HepG2 (cell line): ENCODE measurements around the gene MGAT2. TPM values are rescaled to one million over a fixed set of nuclear protein-coding genes. Genes with fewer than 3 reads are reported as not detected.

Experiments
- ARNT2 ChIP-seq: sonication (generic); formaldehyde crosslinking; IDR thresholded peaks from 2 replicates; pipeline ENCODE4 v1.8.0; 2022; ENCODE audit warnings: mild to moderate bottlenecking, low read depth, missing genetic modification reagents, moderate library complexity
- CTCF ChIP-seq: sonication (generic); formaldehyde crosslinking; IDR thresholded peaks from 2 replicates; pipeline ENCODE4 v1.5.0; 2020; ENCODE audit warnings: mild to moderate bottlenecking, missing genetic modification reagents, moderate library complexity
- FLYWCH1 ChIP-seq: sonication (generic); formaldehyde crosslinking; IDR thresholded peaks from 2 replicates; pipeline ENCODE4 v1.8.1; 2023; ENCODE audit warnings: mild to moderate bottlenecking, missing genetic modification reagents
- SRY ChIP-seq: sonication (generic); formaldehyde crosslinking; IDR thresholded peaks from 2 replicates; pipeline ENCODE4 v1.8.0; 2022; ENCODE audit warnings: mild to moderate bottlenecking, missing genetic modification reagents
- TRIM24 ChIP-seq: sonication (generic); formaldehyde crosslinking; IDR thresholded peaks from 2 replicates; pipeline ENCODE4 v1.8.0; 2022; ENCODE audit warnings: mild to moderate bottlenecking, missing genetic modification reagents
- USF2 ChIP-seq, 2 experiments: sonication (generic) in 1 of 2; formaldehyde crosslinking in 1 of 2; IDR thresholded peaks; 2 replicates each; pipeline versions ENCODE4 v1.5.1 to v1.6.1; 2011 to 2020; ENCODE audit warnings: borderline replicate concordance in 1 of 2, low read depth in 1 of 2, low read length in 1 of 2, mild to moderate bottlenecking in 1 of 2, missing genetic modification reagents in 1 of 2, moderate library complexity in 1 of 2
- ZBED4 ChIP-seq: sonication (generic); formaldehyde crosslinking; IDR thresholded peaks from 2 replicates; pipeline ENCODE4 v1.4.0; 2020; ENCODE audit warnings: missing genetic modification reagents, borderline replicate concordance
- ZNF234 ChIP-seq: sonication (generic); formaldehyde crosslinking; conservative IDR thresholded peaks from 2 replicates; pipeline ENCODE4 v1.5.1; 2020; ENCODE audit warnings: mild to moderate bottlenecking, missing genetic modification reagents
- ZNF235 ChIP-seq: sonication (generic); formaldehyde crosslinking; IDR thresholded peaks from 2 replicates; pipeline ENCODE4 v1.8.1; 2023; ENCODE audit warnings: mild to moderate bottlenecking, missing genetic modification reagents, borderline replicate concordance
- ZNF292 ChIP-seq: sonication (generic); formaldehyde crosslinking; IDR thresholded peaks from 2 replicates; pipeline ENCODE4 v1.8.1; 2022; ENCODE audit warnings: mild to moderate bottlenecking, low read depth, missing genetic modification reagents, borderline replicate concordance
- ZNF687 ChIP-seq: sonication (generic); formaldehyde crosslinking; IDR thresholded peaks from 2 replicates; pipeline ENCODE4 v1.5.1; 2020; ENCODE audit warnings: mild to moderate bottlenecking, missing genetic modification reagents, moderate library complexity
- polyA plus RNA-seq, 8 experiments: library from polyadenylated mRNA; depleted of rRNA in 3 of 8; stranded (reverse) in 7 of 8; unstranded in 1 of 8; fragments of >200 nt; fragmentation: Illumina TruSeq in 4 of 8; extraction: Trizol in 4 of 8; gene quantifications; 2 replicates each; pipeline versions ENCODE4 v1.2.1 to v1.2.3, GENCODE V29; 2011 to 2016; ENCODE audit warnings: low read depth in 4 of 8, missing spikeins in 1 of 8, mixed read lengths in 1 of 8; ENCODE audit not compliant: insufficient read depth in 1 of 8
- total RNA-seq, 5 experiments: library from RNA; depleted of rRNA; stranded (reverse); fragments of >200 nt; fragmentation: Illumina TruSeq; extraction: Trizol; gene quantifications; 2 replicates each; pipeline ENCODE4 v1.2.3, GENCODE V29; 2016; ENCODE audit warnings: low read depth in 1 of 5

The MGAT2 gene
- total and polyA plus RNA-seq, 2 of the 13 experiments (the other 11 are each of a cell fraction or from before 2014, with no cell fraction given), result 12.9 to 51.9 TPM

DNA sequence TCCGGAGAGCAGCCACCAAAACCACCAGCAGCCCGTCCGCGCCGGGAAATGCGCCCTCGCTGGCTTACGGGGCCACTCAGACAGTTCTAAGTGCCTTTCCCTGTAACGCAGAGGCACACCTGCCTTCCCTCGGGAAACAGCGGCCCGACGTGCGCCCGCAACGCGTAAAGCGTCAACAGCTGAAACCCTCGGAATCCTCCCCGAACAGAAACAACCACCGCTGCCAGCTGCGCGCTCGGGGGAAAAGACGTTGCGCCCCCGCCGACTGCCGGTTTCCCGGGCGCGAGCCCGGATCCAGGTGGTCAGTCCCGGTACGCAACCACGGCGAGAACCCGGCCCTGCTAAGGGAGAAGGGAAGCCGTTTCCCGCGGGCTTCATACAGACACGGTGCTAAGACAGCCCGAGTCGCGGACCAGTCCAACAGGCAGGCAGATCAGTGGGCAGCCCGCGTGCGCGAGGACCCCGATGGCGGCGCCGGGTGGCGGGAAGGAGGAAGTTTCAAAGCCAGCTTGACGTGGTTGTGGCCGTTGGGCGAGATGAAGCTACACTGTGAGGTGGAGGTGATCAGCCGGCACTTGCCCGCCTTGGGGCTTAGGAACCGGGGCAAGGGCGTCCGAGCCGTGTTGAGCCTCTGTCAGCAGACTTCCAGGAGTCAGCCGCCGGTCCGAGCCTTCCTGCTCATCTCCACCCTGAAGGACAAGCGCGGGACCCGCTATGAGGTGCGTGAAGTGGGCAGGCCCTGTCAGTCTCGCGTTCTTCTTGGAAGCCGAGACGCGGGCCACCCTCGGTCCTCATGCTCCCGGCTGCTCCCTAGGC is 21.9 kb upstream of the MGAT2 start, which contains the start of gene LRR1 (continued):
- TF ChIP-seq ARNT2 (CRISPR knock-in tag) (peak; percentile 61; the same call in 1 of the 2 replicates), ZBED4 (0 out of 2 replicates have a peak, but pooled peaks have one; percentile 31), CTCF (CRISPR knock-in tag) (0 out of 2 replicates have a peak, but pooled peaks have one; percentile 12), ZNF292 (CRISPR knock-in tag) (no peak; the same call in none of the 2 replicates), ZNF234 (peak; percentile 74; the same call in 1 of the 2 replicates), ZNF235 (CRISPR knock-in tag) (no peak), USF2 (IDR thresholded peaks at IDR 0.05; ENCODE audit: low read depth, low read length) (no peak), USF2 (CRISPR knock-in tag; IDR thresholded peaks at IDR 0.05; ENCODE audit: borderline replicate concordance) (no peak), SRY (CRISPR knock-in tag) (peak; percentile 91; the same call in 1 of the 2 replicates), FLYWCH1 (CRISPR knock-in tag) (0 out of 2 replicates have a peak, but pooled peaks have one; percentile 45), ZNF687 (CRISPR knock-in tag) (peak; percentile 96), TRIM24 (CRISPR knock-in tag) (no peak)
